ENCODE data around the gene TNFAIP6.

TNFAIP6 gene

GRCh38 chr2:151423760-151424159 is 66.4 kb downstream of the TNFAIP6 start:
- no peak for DNase-seq
